NCI-H345 (cell line): Measurements from ENCODE around the gene CDH26.
"Not testable (repeated sequence)": the region's sequence is repeated elsewhere in the genome, so short reads cannot be mapped to it uniquely, and the experiment has no call there.

Source experiments
- DNase-seq: peaks from one replicate; lab custom pipeline; 2025; lab: John Stamatoyannopoulos, UW

The CDH26 gene

GRCh38 chr20:60013296-60014139 is 55.3 kb downstream of the CDH26 start:
- DNase-seq = no peak

GRCh38 chr20:60016406-60016805 is 58.2 kb downstream of the CDH26 start:
- DNase-seq = no peak

- no peak for DNase-seq
Measured at GRCh38 chr20:60020251-60020650, 62.0 kb downstream of the CDH26 start.

GRCh38 chr20:60021104-60021503 is 62.9 kb downstream of the CDH26 start:
- DNase-seq = no peak

GRCh38 chr20:60022849-60023248 is 64.6 kb downstream of the CDH26 start:
- no peak for DNase-seq

GRCh38 chr20:60024245-60024644 is 66.0 kb downstream of the CDH26 start:
- DNase-seq = no peak

- DNase-seq = no peak
Measured at GRCh38 chr20:60024801-60025200, 66.6 kb downstream of the CDH26 start.

- no peak for DNase-seq
Measured at GRCh38 chr20:60026010-60026409, 67.8 kb downstream of the CDH26 start.

GRCh38 chr20:60030471-60030870 is 72.2 kb downstream of the CDH26 start:
- no peak for DNase-seq

- DNase-seq = no peak
Measured at GRCh38 chr20:60031107-60031506, 72.9 kb downstream of the CDH26 start.

- DNase-seq = no peak
Measured at GRCh38 chr20:60034231-60035110, 76.2 kb downstream of the CDH26 start.

GRCh38 chr20:60035486-60035885 is 77.3 kb downstream of the CDH26 start:
- no peak for DNase-seq

GRCh38 chr20:60036346-60036745 is 78.1 kb downstream of the CDH26 start:
- DNase-seq = no peak

- DNase-seq = no peak
Measured at GRCh38 chr20:60036746-60037499, 78.7 kb downstream of the CDH26 start.

- DNase-seq = no peak
Measured at GRCh38 chr20:60038400-60039008, 80.3 kb downstream of the CDH26 start.

GRCh38 chr20:60039526-60039925 is 81.3 kb downstream of the CDH26 start:
- DNase-seq = no peak

- no peak for DNase-seq
Measured at GRCh38 chr20:60040471-60041162, 82.4 kb downstream of the CDH26 start.

- DNase-seq = not testable (repeated sequence)
Measured at GRCh38 chr20:60041436-60042165, 83.4 kb downstream of the CDH26 start.

- DNase-seq = no peak
Measured at GRCh38 chr20:60043435-60043834, 85.2 kb downstream of the CDH26 start.

- DNase-seq = no peak
Measured at GRCh38 chr20:60046011-60046413, 87.8 kb downstream of the CDH26 start.

- no peak for DNase-seq
Measured at GRCh38 chr20:60046436-60046835, 88.2 kb downstream of the CDH26 start.
